OCI-LY3 (cell line): ENCODE data around the gene PPP2R2B.

Experiments used
- H2AFZ ChIP-seq: fragments of 200-600, 300-600 bp; shearing (Covaris generic); 2 replicates; pipeline ENCODE4 v1.6.0; 2014; ENCODE audit warnings: antibody characterized with exemption, low read depth, low read length
- H3K27ac ChIP-seq: fragments of 200-600, 300-600 bp; sonication (generic); 2 replicates; pipeline ENCODE4 v1.5.1; 2014; ENCODE audit warnings: mild to moderate bottlenecking, low read length, moderate library complexity, mixed read lengths
- H3K27me3 ChIP-seq: fragments of 200-600, 300-600 bp; sonication (generic); 2 replicates; pipeline ENCODE4 v1.6.1; 2014; ENCODE audit warnings: low read depth, low read length, mixed read lengths
- H3K36me3 ChIP-seq: fragments of 200-600, 300-600 bp; sonication (generic); replicated peaks from 2 replicates; pipeline ENCODE3; 2014; ENCODE audit warnings: low read depth, low read length, mixed read lengths
- H3K4me1 ChIP-seq: fragments of 300-600, 200-600 bp; sonication (generic); 2 replicates; pipeline ENCODE4 v1.6.1; 2014; ENCODE audit warnings: low read length, mixed read lengths
- H3K4me2 ChIP-seq: fragments of 200-600, 300-600 bp; sonication (generic); 2 replicates; pipeline ENCODE4 v1.6.1; 2014; ENCODE audit warnings: low read length, mixed read lengths
- H3K4me3 ChIP-seq: fragments of 300-600, 200-600 bp; sonication (generic); 2 replicates; pipeline ENCODE4 v1.5.1; 2014; ENCODE audit warnings: antibody characterized with exemption, mild to moderate bottlenecking, low read length, moderate library complexity
- H3K79me2 ChIP-seq: fragments of 300-600, 200-600 bp; shearing (Covaris generic); 2 replicates; pipeline ENCODE4 v1.6.1; 2014; ENCODE audit warnings: mild to moderate bottlenecking, low read length, mixed read lengths
- H3K9ac ChIP-seq: fragments of 300-600, 200-600 bp; shearing (Covaris generic); 2 replicates; pipeline ENCODE4 v1.6.0; 2014; ENCODE audit warnings: mild to moderate bottlenecking, low read length, moderate library complexity
- H3K9me3 ChIP-seq: fragments of 200-600, 300-600 bp; shearing (Covaris generic); 2 replicates; pipeline ENCODE4 v1.6.1; 2014; ENCODE audit warnings: low read length, mixed read lengths; ENCODE audit not compliant: insufficient read depth
- H4K20me1 ChIP-seq: fragments of 200-600, 300-600 bp; sonication (generic); 2 replicates; pipeline ENCODE4 v1.6.1; 2016; ENCODE audit warnings: low read length, mixed read lengths; ENCODE audit not compliant: insufficient read depth
- CTCF ChIP-seq: fragments of 200-600, 300-600 bp; sonication (generic); IDR thresholded peaks from 2 replicates; pipeline ENCODE4 v1.5.1; 2014; ENCODE audit warnings: antibody characterized with exemption, low read length, low read depth
- EZH2phosphoT487 ChIP-seq: fragments of 200-600 bp; shearing (Covaris generic); IDR thresholded peaks from 2 replicates; pipeline ENCODE4 v1.6.1; 2018; ENCODE audit warnings: antibody characterized with exemption, mixed run types, low read depth

Gene PPP2R2B

DNA sequence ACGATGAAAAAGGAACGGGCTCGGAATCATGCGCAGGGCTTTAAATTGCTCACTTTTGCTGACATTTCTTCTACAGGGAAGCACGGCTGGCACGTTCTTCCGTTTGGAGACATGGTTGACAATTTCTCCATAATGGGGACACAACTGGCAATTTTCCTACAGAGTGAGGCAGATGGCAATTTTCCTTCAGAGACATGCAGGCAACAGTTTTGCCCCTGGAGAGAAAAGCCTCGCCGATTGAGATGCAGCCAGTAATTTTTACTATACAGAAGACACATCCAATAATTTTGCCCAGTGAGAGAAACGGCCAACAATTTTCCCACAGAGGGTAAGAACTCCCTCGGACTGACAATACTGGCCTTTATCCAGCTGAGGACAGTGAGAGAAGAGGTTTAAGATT lies 271.7 kb downstream of the PPP2R2B start:
- Histone ChIP-seq H3K36me3 (no peaks in the 10 kb centered on the region), H3K9me3 (no peaks in the 10 kb centered on the region), H3K9ac (no peak overlapping the region), H3K4me2 (no peak overlapping the region), H3K27me3 (0 out of 2 replicates have a peak, but pooled peaks cover 2% of the 10 kb centered on the region), H3K4me3 (no peak overlapping the region), H3K4me1 (no peaks in the 10 kb centered on the region), H2AFZ (no peak overlapping the region), H3K79me2 (no peaks in the 10 kb centered on the region), H4K20me1 (no peaks in the 10 kb centered on the region), H3K27ac (no peak overlapping the region)
- TF ChIP-seq CTCF (no peak), EZH2phosphoT487 (no peak)

DNA sequence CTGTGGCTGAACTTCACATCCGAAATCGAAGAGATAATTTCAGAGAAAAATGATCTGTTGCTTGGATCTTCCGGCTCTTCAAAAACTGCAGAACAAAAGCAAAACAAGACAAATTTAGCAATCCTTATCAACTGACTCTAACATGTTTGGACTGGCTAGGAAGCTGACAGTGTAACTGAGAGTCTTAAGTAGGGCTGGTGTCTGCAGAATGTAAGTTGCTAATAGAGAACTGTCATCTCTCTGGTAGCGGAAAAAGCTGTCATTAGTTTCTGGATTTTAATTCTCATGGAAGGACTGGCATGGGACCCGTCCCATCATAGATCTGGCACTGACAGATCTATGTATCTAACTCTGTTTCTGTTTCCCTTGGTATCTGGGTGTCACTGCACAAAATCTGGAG lies 278.2 kb downstream of the PPP2R2B start:
- Histone ChIP-seq H3K9me3 (no peaks in the 10 kb centered on the region), H3K4me3 (no peak overlapping the region), H3K9ac (no peak overlapping the region), H3K27ac (no peak overlapping the region), H3K27me3 (peaks cover 7% of the 10 kb centered on the region; the same call in 1 of the 2 replicates), H3K36me3 (no peaks in the 10 kb centered on the region), H2AFZ (no peak overlapping the region), H3K4me1 (no peaks in the 10 kb centered on the region), H4K20me1 (no peaks in the 10 kb centered on the region), H3K79me2 (no peaks in the 10 kb centered on the region), H3K4me2 (no peak overlapping the region)
- TF ChIP-seq CTCF (no peak), EZH2phosphoT487 (no peak)

DNA sequence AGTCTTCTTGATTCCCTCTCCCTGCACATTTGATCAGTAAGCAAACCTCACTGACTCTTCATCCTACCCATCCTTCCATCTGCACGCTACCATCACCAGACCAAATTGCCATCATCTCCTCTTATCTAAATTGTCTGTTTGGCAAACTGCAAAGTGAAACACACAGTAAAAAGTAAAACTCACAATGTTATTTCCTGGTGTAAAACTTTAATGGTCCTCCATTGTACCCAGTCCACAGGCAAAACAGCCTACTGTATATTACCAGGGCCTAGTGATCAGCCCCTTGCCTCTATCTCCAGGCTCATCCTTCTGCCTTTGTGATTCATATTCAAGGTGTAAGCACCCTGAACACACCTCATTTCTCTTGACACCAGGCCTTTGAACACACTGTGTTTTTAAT lies 279.3 kb downstream of the PPP2R2B start:
- no peaks in the 10 kb centered on the region for H4K20me1 ChIP-seq
- H3K79me2 ChIP-seq: no peaks in the 10 kb centered on the region
- TF ChIP-seq EZH2phosphoT487 (no peak), CTCF (no peak)

DNA sequence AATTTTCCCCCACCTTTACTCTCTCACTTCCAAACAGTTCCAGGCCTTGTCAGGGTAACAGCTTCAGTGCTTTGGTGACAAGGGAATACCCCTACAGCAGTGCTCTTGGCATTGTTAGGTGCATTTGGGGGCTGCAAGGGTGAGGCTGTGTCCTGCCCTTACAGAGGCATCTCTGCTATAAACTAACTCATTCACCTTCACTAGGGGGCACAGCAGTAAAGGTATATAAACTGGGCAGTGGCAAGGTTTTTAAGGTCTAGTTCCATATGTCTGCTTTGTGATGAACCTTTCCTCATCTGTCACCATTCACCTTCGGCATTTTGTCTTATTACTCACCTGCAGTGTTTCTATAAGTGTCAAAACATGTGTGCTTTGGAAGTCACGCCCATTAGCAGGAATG lies 283.5 kb downstream of the PPP2R2B start:
- no peak overlapping the region for H3K4me2 ChIP-seq
- no peaks in the 10 kb centered on the region for H3K4me1 ChIP-seq
- H2AFZ ChIP-seq: no peak overlapping the region
- H4K20me1 ChIP-seq: no peaks in the 10 kb centered on the region
- H3K79me2 ChIP-seq: no peaks in the 10 kb centered on the region
- peaks cover 5% of the 10 kb centered on the region; the same call in 1 of the 2 replicates for H3K27me3 ChIP-seq
- no peaks in the 10 kb centered on the region for H3K36me3 ChIP-seq
- H3K9me3 ChIP-seq: no peaks in the 10 kb centered on the region
- TF ChIP-seq EZH2phosphoT487 (no peak), CTCF (no peak)
- H3K27ac ChIP-seq: no peak overlapping the region
- H3K4me3 ChIP-seq: no peak overlapping the region
- H3K9ac ChIP-seq: no peak overlapping the region

More for the DNA sequence above, 279.3 kb downstream of the PPP2R2B start:
- Histone ChIP-seq H3K4me3 (no peak overlapping the region), H3K9ac (no peak overlapping the region), H3K4me2 (no peak overlapping the region), H3K27me3 (peaks cover 7% of the 10 kb centered on the region; the same call in 1 of the 2 replicates), H3K27ac (no peak overlapping the region), H3K9me3 (no peaks in the 10 kb centered on the region), H3K36me3 (no peaks in the 10 kb centered on the region), H3K4me1 (no peaks in the 10 kb centered on the region), H2AFZ (no peak overlapping the region)
